H1 (cell line): ENCODE measurements around the gene MAPK14.

Source experiments
- CBX5 ChIP-seq: fragments of 300-800, 300-1000 bp; sonication (generic); IDR thresholded peaks from 2 replicates; pipeline ENCODE4 v1.7.1; 2016; ENCODE audit warnings: antibody characterized with exemption, low read length, low read depth
- CEBPB ChIP-seq: IDR thresholded peaks from 2 replicates; pipeline ENCODE4 v1.6.1; 2012; ENCODE audit warnings: low read depth, low read length
- EZH2 ChIP-seq: fragments of 200-600 bp; sonication (generic); IDR thresholded peaks from 2 replicates; pipeline ENCODE4 v1.7.1; 2012; ENCODE audit warnings: low read depth, mild to moderate bottlenecking, moderate library complexity, low read length, inconsistent platforms; ENCODE audit not compliant: severe bottlenecking
- GTF2F1 ChIP-seq: IDR thresholded peaks from 2 replicates; pipeline ENCODE4 v1.6.1; 2012; ENCODE audit warnings: low read depth, low read length, improper control_type of control experiment, borderline replicate concordance
- POLR2A ChIP-seq, 2 experiments: IDR thresholded peaks; 1 replicate in 1 of 2; 2 replicates in 1 of 2; pipeline ENCODE4 v1.6.1; 2011; ENCODE audit warnings: low read depth in 2 of 2, low read length in 2 of 2, mild to moderate bottlenecking in 2 of 2; ENCODE audit errors: control extremely low read depth in 1 of 2
- POLR2AphosphoS5 ChIP-seq: IDR thresholded peaks from 2 replicates; pipeline ENCODE4 v1.6.1; 2011; ENCODE audit warnings: low read depth, low read length
- RBBP5 ChIP-seq: IDR thresholded peaks from 2 replicates; pipeline ENCODE4 v1.7.1; 2012; ENCODE audit warnings: low read depth, mild to moderate bottlenecking, inconsistent platforms, low read length, moderate library complexity, borderline replicate concordance
- RFX5 ChIP-seq: IDR thresholded peaks from 2 replicates; pipeline ENCODE4 v1.6.1; 2011; ENCODE audit warnings: low read depth, low read length, improper control_type of control experiment, borderline replicate concordance
- SP1 ChIP-seq: IDR thresholded peaks from 2 replicates; pipeline ENCODE4 v1.6.1; 2011; ENCODE audit warnings: low read depth, low read length
- TAF1 ChIP-seq: IDR thresholded peaks from 2 replicates; pipeline ENCODE4 v1.6.1; 2011; ENCODE audit warnings: mild to moderate bottlenecking, low read depth, low read length
- TEAD4 ChIP-seq: IDR thresholded peaks from 2 replicates; pipeline ENCODE4 v1.6.1; 2012; ENCODE audit warnings: low read depth, low read length, inconsistent platforms, mixed read lengths
- USF2 ChIP-seq: IDR thresholded peaks from 2 replicates; pipeline ENCODE4 v1.6.1; 2011; ENCODE audit warnings: low read length, improper control_type of control experiment
- TF ChIP-seq, protein P1 (sequence below), 3 experiments: IDR thresholded peaks; 1 replicate in 2 of 3; 2 replicates in 1 of 3; pipeline versions ENCODE4 v1.5.1 to v1.6.1; 2011; ENCODE audit warnings: low read length in 3 of 3, mild to moderate bottlenecking in 3 of 3, inconsistent platforms in 2 of 3, low read depth in 1 of 3, moderate library complexity in 1 of 3; ENCODE audit not compliant: insufficient read depth in 1 of 3; ENCODE audit errors: control extremely low read depth in 1 of 3

DNA sequence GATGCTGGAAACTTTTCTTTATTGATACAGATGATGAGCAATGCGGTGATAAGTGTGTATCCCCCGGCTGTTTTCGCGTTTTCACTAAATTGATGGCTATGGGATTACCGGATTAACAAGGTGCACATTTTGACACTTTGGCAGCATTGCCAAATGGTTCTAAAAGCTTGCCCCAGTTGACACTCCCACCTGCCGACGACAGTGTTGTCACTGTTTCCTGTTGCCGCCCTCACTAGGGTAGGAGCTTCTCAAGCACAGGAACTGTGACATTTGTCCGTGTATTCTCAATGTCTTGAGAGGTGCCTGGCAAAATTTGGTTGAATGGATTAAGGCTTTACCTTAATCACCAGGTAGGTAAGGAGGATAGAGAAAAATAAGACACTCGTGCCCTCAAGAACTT is 92.9 kb downstream of the MAPK14 start:
- no peak for TF ChIP-seq RBBP5
- TF ChIP-seq, protein P1, sequence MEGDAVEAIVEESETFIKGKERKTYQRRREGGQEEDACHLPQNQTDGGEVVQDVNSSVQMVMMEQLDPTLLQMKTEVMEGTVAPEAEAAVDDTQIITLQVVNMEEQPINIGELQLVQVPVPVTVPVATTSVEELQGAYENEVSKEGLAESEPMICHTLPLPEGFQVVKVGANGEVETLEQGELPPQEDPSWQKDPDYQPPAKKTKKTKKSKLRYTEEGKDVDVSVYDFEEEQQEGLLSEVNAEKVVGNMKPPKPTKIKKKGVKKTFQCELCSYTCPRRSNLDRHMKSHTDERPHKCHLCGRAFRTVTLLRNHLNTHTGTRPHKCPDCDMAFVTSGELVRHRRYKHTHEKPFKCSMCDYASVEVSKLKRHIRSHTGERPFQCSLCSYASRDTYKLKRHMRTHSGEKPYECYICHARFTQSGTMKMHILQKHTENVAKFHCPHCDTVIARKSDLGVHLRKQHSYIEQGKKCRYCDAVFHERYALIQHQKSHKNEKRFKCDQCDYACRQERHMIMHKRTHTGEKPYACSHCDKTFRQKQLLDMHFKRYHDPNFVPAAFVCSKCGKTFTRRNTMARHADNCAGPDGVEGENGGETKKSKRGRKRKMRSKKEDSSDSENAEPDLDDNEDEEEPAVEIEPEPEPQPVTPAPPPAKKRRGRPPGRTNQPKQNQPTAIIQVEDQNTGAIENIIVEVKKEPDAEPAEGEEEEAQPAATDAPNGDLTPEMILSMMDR (IDR thresholded peaks at IDR 0.05; ENCODE audit: control extremely low read depth in 1 of 3, insufficient read depth in 1 of 3, low read depth in 1 of 3, low read length in 3 of 3), result no peak
- no peak for TF ChIP-seq RFX5
- no peak for TF ChIP-seq GTF2F1
- no peak for TF ChIP-seq POLR2AphosphoS5
- no peak for TF ChIP-seq TAF1
- TF ChIP-seq POLR2A (IDR thresholded peaks at IDR 0.05; ENCODE audit: control extremely low read depth in 1 of 2, low read depth in 2 of 2, low read length in 2 of 2), result no peak
- no peak for TF ChIP-seq CBX5
- TF ChIP-seq CEBPB, result no peak
- no peak for TF ChIP-seq USF2
- no peak for TF ChIP-seq EZH2
- TF ChIP-seq TEAD4, result no peak
- TF ChIP-seq SP1, result no peak
